Measurements from ENCODE around the gene MICAL3.
A peak's percentile ranks its signal among the peaks of the same experiment; 100 is the strongest.

MICAL3 gene

GRCh38 chr22:17970201-17970708 lies 54.1 kb downstream of the MICAL3 start:
- no peak for DNase-seq

DNA sequence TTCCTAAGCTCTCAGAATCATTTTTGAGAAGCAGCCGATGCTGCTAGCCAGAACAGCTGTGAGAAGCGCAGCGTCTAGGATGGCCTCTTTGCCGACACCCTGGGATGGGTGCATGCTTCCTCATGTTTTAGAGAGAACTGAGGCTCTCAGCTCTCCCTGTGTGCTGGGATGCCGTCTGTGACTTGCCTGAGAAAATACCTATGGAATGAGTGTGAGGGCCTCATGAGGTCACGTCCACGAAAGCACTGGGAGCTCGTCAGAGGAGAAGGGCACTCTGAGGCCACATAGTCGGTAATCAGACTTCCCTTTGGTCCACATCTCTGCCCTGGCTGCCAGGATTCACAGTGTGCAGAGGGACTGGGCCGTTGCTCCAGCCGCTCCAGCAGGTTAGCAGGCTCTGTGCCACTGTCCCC lies 54.7 kb downstream of the MICAL3 start:
- peak; percentile 67 for DNase-seq

GRCh38 chr22:17968126-17968525 lies 56.2 kb downstream of the MICAL3 start:
- no peak for DNase-seq

DNA sequence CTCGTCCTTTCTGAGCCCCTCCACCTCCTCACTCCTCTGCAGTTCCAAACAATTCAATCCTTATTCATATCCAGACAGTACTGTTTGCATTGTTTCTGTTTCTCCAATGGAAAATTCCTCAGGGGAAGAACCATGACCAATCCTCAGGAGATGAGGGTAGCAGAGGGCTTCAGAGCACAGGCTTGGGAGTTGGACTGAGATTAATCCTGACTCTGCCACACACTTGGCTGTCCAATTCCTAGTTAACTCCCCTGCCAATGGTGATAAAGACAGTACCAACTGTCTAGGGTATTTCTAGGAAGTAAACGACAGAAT lies 58.0 kb downstream of the MICAL3 start:
- DNase-seq, result peak; percentile 63

DNA sequence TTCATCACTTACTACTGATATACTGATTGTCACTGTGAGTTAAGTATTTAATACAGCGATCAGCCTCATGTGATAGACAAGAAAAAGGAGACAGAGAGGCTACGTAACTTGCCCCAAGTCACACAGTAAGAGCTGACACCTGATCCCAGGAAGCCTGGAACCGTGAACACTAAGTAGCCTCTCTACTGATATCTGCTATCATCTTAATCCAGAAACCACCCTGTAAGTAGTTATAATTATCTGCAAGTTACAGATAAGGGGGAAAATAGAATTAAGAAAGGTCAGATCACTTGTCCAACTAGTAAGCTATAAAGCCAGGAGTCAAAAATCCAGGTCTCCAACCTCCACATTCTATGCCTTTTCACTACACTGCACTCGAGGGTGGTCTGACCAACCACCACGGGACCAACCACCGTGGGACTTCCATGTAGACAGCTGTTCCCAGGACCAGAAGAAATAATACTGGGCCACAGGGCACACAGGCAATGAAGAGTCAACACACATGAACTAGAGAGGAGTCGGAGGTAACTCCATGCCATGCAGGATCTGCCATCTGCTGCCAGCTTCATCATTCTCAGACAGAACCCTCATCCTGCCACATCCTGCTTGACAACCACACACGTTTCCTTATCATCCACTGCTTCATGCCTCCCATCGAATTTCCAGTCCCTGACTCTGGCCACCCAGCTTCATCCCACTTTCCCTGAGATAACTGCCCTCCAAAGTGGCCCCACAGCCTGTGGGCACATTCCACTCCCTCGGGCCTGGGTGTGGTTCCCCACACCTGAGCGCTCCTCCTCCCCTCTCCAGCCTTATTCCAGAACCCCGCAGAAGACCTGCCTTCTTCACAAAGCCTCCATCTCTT lies 58.6 kb downstream of the MICAL3 start:
- no peak for DNase-seq

DNA sequence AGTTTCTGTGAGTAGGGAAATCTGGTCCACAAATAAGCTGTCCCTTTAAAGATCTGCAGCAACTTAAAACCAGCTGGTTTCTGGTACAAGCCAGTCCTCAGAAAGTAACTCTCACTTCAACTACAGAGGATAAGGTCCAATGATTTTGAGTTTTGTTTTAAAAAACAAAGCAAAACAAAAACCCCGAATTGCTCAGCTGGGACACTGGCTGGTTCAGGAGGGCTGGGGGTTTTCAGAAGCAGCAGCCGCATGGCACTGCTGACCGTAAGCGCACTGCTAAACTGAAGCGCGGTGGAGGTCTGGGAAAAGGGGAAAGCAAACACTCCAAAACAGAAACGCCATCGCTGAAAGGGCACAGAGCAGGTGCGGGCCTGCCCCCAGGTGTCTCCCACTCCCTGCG lies 59.7 kb downstream of the MICAL3 start:
- DNase-seq, result peak; percentile 22

- no peak for DNase-seq
Observed at GRCh38 chr22:17964156-17964555, 60.2 kb downstream of the MICAL3 start.

DNA sequence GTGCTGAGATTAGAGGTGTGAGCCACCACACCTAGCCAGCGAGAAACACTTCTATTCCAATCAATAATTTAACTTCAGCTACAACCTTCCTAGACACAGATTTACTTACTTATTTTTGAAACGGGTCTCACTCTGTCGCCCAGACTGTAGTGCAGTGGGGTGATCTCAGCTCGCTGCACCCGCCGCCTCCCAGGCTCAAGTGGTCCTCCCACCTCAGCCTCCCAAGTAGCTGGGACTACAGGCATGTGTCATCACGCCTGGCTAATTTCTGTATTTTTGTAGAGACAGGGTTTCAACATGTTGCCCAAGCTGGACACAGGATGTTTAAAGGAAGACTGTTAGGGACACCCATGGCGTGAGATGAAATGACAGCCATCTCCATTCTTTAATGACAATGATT lies 61.3 kb downstream of the MICAL3 start:
- no peak for DNase-seq

DNA sequence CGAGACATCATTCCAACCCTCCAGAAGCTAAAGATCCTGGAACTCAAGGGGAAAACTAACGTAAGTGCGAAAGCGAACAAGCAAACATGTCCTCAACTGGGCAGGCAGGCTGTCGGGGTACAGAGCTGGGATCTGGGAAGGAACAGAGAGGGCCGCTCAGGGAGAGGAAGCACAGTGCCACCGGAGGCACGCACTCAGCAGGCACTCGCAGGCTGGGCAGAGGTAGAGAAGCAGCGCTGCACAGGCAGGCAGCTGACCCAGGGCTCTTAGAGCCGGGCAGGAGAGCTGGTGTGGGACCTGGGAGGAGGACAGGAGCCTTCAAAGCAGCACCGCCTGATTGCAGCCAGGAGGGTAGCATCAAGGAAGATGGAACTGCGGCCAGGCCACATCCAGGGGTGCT lies 62.2 kb downstream of the MICAL3 start:
- DNase-seq, result no peak

DNA sequence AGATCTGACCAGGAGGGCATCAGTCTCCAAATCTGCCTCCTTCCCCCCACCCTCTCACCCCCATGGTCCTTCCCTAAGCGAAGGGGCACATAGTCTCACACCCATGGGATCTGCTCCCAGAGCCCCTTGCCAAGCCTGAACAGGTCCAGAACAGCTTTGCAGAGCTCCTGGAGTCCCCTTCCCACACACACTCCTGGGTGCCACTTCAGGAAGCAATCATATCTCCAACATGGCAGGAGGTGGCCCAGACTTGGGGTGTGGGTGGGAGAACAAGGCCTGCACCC lies 63.0 kb downstream of the MICAL3 start:
- no peak for DNase-seq

GRCh38 chr22:17960695-17961445 lies 63.5 kb downstream of the MICAL3 start:
- no peak for DNase-seq

GRCh38 chr22:17960011-17960410 lies 64.3 kb downstream of the MICAL3 start:
- DNase-seq, result no peak

DNA sequence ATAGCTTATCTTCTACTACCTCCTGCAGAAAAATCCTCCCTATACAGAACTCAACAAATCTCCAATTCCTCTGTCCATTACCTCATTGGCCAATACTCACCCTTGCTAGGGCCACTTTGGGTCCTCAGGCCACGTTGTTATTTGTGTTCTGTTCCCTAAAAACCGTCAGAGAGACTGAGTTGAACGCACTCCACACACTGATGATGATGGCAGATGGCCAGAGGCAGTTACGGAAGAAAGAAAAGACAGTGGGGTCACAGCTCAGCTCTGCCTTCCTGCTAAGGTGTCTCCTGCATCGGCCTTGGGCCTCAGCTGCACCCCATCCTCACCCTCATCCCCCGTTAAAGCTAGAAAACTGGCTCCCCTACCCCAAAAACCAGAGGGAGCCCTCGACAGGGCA lies 66.2 kb downstream of the MICAL3 start:
- DNase-seq, result no peak

GRCh38 chr22:17957693-17958092 lies 66.7 kb downstream of the MICAL3 start:
- DNase-seq, result no peak

GRCh38 chr22:17957204-17957603 lies 67.2 kb downstream of the MICAL3 start:
- no peak for DNase-seq

DNA sequence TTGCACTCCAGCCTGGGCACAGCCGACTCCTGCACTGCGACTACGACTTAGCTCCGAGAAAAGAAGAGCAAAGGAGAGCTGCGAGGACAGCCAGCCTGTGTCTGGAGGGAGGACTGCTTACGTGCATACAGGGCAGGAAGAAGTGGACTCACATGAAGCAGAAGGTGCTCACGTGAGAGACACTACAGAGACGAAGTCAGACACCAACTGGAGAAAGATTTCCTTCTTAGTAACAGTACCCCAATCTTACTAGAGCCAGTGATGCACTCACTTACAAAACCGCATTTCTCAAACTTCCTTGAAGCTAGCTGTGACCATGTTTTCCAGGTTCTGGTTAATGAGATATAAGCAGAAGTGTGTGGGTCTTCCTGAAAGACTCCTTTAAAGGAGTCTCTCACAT lies 67.7 kb downstream of the MICAL3 start:
- DNase-seq, result no peak

- DNase-seq, result no peak
Observed at GRCh38 chr22:17955590-17956379, 68.6 kb downstream of the MICAL3 start.

DNA sequence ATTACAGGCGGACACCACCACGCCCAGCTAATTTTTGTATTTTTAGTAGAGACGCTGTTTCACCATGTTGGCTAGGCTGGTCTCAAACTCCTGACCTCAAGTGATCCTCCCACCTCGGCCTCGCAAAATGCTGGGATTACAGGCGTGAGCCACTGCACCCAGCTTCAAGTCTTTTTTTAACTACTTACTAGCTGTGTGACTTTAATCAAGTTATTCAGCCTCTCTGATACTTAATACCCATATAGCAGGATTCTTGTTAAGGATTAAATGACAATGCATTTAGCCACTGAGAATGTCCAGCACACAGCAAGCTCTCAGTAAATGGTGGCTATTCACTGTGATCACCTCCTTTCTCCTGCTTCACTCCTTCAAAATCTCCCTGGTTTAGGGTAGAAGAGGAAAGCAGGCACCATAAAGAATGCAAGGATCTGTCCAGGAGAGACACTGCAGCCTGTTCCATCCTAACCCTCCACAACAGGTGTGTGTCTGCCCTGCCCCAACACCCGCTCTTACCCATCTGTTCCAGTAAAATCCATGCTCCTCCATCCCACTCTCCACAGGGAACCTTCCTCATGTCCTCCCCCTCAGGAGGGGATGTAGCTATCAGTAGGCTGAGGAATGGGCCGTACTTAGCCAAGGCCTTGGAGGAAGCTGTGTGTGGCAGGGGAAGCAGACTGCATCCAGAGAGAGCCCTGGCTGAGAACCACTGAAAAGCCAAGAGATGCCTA lies 69.3 kb downstream of the MICAL3 start:
- DNase-seq, result no peak

DNA sequence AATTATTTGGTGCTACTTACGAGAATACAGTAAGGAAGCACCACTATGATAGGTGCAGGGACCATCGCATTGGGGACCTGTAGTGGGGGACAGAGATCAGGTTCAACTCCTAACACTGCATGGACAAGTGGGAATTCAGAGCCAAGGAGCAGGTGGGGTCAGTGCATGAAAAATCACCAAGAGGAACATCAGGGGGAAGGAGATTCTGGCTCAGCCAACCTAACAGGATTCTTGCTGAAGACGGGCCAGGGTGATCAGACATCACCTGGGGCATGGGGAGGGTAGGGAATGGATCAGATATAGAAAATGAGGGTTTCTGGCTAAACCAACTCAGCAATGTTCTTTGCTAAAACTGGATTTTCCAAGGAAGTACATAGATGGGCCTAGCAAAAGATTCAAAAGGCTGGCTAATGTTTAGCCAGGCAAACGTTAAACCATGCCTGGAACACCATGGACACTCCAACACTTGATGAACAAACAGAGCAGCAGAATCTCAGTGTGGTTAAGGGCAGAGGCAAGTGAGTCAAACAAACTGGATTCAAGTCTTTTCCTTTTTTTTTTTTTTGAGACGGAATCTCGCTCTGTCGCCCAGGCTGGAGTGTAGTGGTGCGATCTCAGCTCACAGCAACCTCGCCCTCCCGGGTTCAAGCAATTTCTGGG lies 70.0 kb downstream of the MICAL3 start:
- DNase-seq, result peak; percentile 79

DNA sequence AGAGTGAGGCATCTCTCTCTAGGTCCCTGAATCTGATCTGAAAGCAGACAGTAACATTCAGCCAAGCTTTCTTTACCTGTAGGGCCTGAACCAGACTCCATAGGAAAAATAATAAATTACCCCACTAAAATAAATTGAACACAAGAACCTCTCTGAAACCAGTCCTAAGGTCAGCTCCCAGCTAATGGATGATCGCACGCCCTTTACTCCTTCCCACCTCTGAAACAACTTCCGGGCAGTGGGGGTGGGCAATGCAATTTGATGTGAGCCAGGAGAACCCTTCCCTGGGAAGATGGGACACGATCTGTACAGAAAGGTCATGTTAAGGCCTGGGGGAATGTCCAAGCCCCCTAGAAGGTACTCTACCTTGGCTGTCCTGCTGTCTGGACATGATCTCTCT lies 71.2 kb downstream of the MICAL3 start:
- DNase-seq, result no peak

- peak; percentile 21 for DNase-seq
Observed at GRCh38 chr22:17952273-17952801, 72.0 kb downstream of the MICAL3 start.

DNA sequence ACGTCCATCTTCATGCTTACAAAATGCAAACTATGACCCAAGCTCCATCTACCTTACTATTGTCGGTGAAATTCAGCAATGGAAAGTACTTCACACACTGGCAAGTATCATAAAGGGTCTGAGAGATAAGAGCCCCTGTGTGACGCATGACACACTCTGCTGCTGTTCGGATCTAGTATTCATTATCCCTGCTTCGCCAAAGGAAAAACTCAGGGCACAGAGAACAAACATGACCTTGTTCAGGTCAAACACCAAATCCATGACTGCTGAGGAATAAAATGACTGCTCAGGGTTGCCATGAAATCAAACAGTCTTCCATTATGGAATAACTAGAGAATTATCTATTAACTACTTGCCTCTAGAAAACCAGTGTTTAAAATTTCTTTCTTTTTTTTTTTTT lies 73.0 kb downstream of the MICAL3 start:
- peak; percentile 37 for DNase-seq
